ENCODE results near the gene CTNNA2.

DNA sequence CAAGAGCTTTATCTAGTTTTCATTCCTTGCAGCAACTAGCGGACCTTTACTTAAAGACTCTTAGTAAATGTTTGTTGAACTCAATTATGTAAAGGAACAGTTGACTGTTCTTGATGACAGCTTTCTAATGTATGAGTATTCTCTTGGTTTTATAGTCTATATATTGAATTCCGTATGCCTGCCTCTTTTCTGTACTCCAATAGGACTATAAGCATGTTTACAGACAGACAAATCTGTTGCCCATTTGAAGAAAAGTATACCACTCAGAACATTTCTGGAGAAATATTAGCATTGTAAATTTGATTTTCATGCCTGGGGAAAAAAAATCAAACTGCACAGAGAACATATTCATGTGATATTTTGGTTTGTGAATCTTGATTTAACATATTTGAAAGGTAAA lies 682.2 kb downstream of the CTNNA2 start:
- TF ChIP-seq, protein P1, sequence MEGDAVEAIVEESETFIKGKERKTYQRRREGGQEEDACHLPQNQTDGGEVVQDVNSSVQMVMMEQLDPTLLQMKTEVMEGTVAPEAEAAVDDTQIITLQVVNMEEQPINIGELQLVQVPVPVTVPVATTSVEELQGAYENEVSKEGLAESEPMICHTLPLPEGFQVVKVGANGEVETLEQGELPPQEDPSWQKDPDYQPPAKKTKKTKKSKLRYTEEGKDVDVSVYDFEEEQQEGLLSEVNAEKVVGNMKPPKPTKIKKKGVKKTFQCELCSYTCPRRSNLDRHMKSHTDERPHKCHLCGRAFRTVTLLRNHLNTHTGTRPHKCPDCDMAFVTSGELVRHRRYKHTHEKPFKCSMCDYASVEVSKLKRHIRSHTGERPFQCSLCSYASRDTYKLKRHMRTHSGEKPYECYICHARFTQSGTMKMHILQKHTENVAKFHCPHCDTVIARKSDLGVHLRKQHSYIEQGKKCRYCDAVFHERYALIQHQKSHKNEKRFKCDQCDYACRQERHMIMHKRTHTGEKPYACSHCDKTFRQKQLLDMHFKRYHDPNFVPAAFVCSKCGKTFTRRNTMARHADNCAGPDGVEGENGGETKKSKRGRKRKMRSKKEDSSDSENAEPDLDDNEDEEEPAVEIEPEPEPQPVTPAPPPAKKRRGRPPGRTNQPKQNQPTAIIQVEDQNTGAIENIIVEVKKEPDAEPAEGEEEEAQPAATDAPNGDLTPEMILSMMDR (IDR thresholded peaks at IDR 0.05) = no peak
- no peak for TF ChIP-seq POLR2A (IDR thresholded peaks at IDR 0.05)
